ENCODE measurements around the gene CAMTA1.

Gene CAMTA1

GRCh38 chr1:7633506-7634245 lies 848.4 kb downstream of the CAMTA1 start:
- TF ChIP-seq CSRNP3 (CRISPR knock-in tag; IDR thresholded peaks at IDR 0.05) (no peak), CSDC2 (CRISPR knock-in tag; IDR thresholded peaks at IDR 0.05) (no peak), TOX (CRISPR knock-in tag; IDR thresholded peaks at IDR 0.05; ENCODE audit: borderline replicate concordance) (no peak), TCF4 (CRISPR knock-in tag; IDR thresholded peaks at IDR 0.05; ENCODE audit: borderline replicate concordance) (no peak), PATZ1 (CRISPR knock-in tag; IDR thresholded peaks at IDR 0.05; ENCODE audit: borderline replicate concordance) (no peak), CREB5 (CRISPR knock-in tag; IDR thresholded peaks at IDR 0.05; ENCODE audit: low read depth) (no peak), ARNTL (CRISPR knock-in tag; IDR thresholded peaks at IDR 0.05; ENCODE audit: borderline replicate concordance, low read depth) (no peak), SNAI2 (CRISPR knock-in tag; IDR thresholded peaks at IDR 0.05) (no peak), ZNF8 (CRISPR knock-in tag; IDR thresholded peaks at IDR 0.05) (no peak)
- ATAC-seq, result no peak

GRCh38 chr1:7634546-7635240 lies 849.4 kb downstream of the CAMTA1 start:
- ATAC-seq, result no peak
- TF ChIP-seq TOX (CRISPR knock-in tag; IDR thresholded peaks at IDR 0.05; ENCODE audit: borderline replicate concordance), result no peak
- no peak for TF ChIP-seq ISL1 (CRISPR knock-in tag; IDR thresholded peaks at IDR 0.05)

- ATAC-seq, result no peak; the same call in 2 of the 3 replicates
- TF ChIP-seq TCF4 (CRISPR knock-in tag; IDR thresholded peaks at IDR 0.05; ENCODE audit: borderline replicate concordance), result no peak
- TF ChIP-seq BACH2 (CRISPR knock-in tag; IDR thresholded peaks at IDR 0.05; ENCODE audit: borderline replicate concordance), result no peak
- no peak for TF ChIP-seq ESRRG (CRISPR knock-in tag; IDR thresholded peaks at IDR 0.05)
- TF ChIP-seq RARB (CRISPR knock-in tag; IDR thresholded peaks at IDR 0.05), result no peak
- TF ChIP-seq CSRNP3 (CRISPR knock-in tag; IDR thresholded peaks at IDR 0.05), result no peak
- no peak for TF ChIP-seq CREB5 (CRISPR knock-in tag; IDR thresholded peaks at IDR 0.05; ENCODE audit: low read depth)
- no peak for TF ChIP-seq ZNF8 (CRISPR knock-in tag; IDR thresholded peaks at IDR 0.05)
- TF ChIP-seq ZNF70 (CRISPR knock-in tag; IDR thresholded peaks at IDR 0.05), result no peak
- TF ChIP-seq ZFP30 (CRISPR knock-in tag; IDR thresholded peaks at IDR 0.05), result no peak
- no peak for TF ChIP-seq PATZ1 (CRISPR knock-in tag; IDR thresholded peaks at IDR 0.05; ENCODE audit: borderline replicate concordance)
- TF ChIP-seq ARNTL (CRISPR knock-in tag; IDR thresholded peaks at IDR 0.05; ENCODE audit: borderline replicate concordance, low read depth), result no peak
- TF ChIP-seq TSHZ2 (CRISPR knock-in tag; IDR thresholded peaks at IDR 0.05), result no peak
- no peak for TF ChIP-seq SNAI2 (CRISPR knock-in tag; IDR thresholded peaks at IDR 0.05)
- TF ChIP-seq ZNF565 (CRISPR knock-in tag; conservative IDR thresholded peaks at IDR 0.05; ENCODE audit: low read depth), result no peak
- no peak for TF ChIP-seq POU6F1 (CRISPR knock-in tag; IDR thresholded peaks at IDR 0.05; ENCODE audit: borderline replicate concordance, low read depth)
- no peak for TF ChIP-seq ZC3H10 (CRISPR knock-in tag; IDR thresholded peaks at IDR 0.05)
- no peak for TF ChIP-seq TOX (CRISPR knock-in tag; IDR thresholded peaks at IDR 0.05; ENCODE audit: borderline replicate concordance)
- TF ChIP-seq GLIS3 (CRISPR knock-in tag; IDR thresholded peaks at IDR 0.05), result no peak
These were observed 851.7 kb downstream of the CAMTA1 start for GRCh38 chr1:7636795-7637526.
